HG03354 (cell line): ENCODE results near the gene PPM1H.
"Not testable (repeated sequence)": the region's sequence is repeated elsewhere in the genome, so short reads cannot be mapped to it uniquely, and the experiment has no call there.

Source experiments
- ATAC-seq: cut with Tn5 transposase; IDR thresholded peaks from one replicate; pipeline ENCODE4 v1.9.1; 2021; ENCODE audit warnings: mild to moderate bottlenecking; ENCODE audit not compliant: unreplicated experiment, poor library complexity, severe bottlenecking

Gene PPM1H

DNA sequence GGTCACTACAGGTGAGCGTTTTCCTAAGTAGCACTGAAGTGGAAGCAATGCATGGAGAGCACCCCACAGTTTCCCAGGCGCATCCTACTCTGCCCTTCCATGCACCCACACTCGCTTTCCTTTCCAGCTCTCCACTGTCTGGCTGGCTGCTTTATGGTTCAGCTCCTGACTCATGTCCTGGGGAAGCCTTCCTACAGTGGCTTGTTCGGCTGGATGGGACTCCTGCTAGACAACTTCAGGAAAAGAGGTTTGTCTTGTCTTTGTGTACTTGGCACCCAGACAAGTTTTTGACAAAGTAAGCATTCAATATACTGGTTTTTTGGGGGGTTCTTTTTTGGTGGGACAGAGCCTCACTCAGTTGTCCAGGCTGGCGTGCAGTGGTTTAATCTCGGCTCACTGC is 21.6 kb downstream of the PPM1H start:
- ATAC-seq: no peak

DNA sequence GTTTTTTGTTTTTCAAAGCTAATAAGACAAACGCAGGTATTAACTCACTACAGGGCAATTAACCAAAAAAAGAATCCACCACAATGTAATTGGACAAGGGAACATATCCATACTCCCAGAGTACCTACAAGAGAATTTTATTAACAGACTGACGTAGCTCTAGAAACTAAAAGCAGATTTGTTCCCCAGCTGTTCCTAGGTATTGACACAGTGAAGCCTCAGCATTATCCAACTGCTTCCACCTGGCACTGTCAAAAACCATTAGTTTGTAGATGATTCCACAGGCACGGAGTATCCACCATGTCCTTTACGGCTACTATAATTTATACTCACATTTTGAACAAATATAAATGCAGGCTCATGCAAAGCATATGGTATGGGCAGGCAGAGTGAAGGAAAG is 22.3 kb downstream of the PPM1H start:
- no peak for ATAC-seq

DNA sequence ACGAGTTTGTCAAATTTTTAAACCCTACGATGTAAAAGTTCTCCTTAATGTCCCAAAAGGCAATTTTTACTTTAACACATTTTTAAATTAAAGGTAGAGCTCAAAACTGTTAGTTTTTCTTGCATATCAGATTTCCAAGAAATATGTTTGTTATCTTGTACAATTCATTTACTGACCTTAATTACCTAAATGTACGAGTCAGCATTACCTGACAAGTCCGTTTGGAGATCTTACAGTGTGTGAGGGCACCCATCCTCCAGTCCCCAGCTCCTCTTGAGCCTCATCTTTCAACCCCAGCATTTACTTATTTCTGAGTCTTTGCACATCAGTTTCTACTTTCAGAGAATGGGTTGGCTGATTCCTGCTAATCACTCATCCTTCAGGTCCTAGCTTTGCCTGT is 23.7 kb downstream of the PPM1H start:
- no peak for ATAC-seq

DNA sequence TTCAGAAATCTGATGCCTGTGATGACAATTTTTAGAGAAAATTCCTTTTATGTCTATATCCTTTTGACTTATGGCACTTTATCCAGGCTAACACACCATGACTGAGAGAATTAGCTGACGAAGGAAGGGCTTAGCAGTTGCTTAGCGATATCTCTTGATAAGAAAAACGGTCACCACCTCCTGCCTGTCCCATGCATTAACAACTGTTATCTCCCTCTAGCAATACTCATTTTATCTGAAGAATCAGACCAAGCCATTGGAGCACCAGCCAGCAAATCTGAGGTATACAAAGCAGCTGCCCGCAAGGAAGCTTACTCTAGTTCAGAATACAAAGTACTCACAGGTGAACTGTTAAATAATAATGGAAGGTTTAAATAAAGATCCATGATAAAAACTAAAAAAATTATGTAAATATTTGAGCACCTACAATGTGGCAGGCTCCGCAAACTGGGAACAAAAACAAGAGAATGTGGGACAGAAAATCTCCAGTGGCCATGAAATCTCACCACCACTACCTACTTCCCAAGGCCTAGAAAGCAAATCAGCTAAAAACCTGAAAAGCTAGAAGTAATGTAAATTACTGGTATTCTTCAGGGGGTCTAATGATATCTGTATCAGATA is 24.3 kb downstream of the PPM1H start:
- no peak for ATAC-seq

DNA sequence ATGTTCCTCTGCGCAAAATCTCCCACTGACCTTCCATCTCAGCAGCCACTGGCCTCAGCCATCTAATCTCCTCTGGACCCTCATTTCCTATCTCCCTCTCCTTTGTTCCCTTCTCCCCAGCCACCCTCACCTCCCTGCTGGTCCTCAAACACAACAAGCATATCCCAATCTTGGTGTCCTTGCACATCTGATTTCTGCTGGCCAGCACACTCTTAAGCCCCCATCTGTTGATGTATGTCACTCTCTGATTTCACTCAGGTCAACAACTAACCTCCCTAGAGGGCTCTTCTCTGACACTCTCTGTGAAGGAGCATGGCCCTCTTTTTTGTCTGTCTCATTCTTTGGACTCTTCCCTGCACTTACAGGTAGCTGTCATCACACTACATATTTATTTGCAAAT is 25.6 kb downstream of the PPM1H start:
- no peak for ATAC-seq

DNA sequence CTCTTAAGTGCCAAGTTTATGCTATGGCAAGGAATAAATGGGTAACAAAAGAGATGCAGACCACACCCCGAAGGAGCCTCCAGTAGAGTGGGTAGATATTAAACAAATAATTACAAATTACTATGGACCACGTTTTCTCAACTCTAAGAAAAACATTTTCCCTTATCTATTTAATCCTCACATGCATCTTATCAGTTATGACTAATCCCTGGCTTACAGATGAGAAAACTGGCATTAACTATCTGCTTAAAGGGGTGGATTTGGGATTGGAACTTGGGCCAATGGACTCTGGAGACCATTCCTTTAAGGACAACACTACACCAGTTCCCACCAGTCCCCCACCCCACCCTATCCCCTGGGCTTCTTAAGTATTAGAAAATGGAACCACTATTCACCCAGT is 26.3 kb downstream of the PPM1H start:
- no peak for ATAC-seq

DNA sequence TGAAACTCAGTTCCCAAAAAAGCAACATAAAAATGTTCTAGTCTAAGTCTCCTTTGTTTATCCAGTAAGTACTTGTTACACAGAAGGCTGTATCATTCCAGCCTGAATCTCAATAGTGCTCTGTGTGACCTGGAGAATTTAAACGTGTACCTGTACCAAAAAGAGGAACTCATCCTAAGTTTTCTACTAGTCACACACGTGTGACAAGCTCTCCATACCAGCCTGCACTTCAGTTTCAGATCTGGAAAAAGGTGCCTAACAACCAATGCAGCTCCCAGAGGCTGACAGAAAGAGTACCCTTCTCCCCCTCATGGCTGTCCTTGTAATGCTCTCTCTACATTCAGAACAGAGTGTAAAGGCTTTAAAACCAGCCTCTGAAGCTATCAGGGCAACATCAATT is 27.4 kb downstream of the PPM1H start:
- ATAC-seq: no peak

DNA sequence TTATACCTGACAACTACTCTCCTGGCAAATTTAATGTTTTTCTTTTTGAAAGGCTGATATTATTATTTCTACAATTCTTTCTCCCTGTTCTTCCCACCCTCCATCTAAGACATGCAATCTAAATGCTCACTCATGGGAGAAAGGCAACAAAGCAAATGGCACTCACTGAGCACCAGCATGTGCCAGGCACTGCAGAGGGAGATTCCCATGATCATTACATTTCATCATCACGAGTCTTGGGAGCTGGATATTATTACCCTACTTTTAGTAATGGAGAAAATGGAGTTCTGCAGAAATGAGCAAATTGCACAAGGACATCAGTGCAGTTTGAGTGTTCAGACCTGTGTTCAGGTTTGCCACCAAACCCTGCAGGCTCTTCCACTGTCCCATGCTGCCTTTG is 27.9 kb downstream of the PPM1H start:
- ATAC-seq: no peak

DNA sequence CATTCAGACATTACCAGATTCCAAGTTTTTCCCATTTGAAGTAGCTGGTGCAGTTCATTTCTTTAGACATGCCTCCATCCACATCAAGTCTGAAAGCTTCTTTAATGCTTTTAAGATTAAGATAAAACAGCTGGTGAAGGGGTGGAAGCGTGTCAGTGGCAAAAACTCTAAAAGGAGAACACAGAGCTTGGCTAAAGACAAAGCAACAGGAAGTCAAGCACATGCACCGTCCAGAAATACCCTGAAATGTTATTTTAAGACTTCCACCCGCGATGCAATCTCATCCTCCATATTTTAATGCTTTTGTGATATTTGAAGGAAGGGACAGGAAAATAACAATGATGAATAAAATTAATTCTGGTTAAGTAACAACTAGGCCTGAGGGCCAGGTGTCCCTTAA is 31.8 kb downstream of the PPM1H start:
- no peak for ATAC-seq

DNA sequence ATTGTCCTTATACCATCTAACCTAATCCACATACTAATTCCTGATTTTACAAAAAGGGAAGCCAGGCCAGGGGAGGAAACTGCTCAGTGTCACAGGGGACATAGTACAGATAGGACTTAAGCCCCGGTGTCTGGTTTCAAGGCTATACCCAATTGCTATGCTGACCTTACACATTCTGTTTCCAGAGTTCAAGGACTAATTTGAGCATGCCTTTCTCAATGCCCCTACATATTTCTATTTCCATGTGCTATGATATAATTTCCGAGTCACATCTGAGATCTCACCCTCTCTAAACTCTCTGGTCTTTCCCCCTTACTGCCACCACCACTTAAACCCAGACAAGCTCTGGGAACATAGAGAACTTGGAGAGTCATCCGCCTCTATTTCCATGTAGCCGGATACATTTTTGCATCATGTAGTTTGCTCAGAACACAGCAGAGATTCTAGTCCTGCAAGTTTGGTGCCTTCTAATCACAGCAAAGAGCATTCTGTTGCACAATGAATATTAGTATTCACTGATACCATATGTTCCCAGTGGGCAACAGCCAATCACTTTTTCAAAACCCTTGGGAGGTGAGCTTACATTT is 34.2 kb downstream of the PPM1H start:
- no peak for ATAC-seq

DNA sequence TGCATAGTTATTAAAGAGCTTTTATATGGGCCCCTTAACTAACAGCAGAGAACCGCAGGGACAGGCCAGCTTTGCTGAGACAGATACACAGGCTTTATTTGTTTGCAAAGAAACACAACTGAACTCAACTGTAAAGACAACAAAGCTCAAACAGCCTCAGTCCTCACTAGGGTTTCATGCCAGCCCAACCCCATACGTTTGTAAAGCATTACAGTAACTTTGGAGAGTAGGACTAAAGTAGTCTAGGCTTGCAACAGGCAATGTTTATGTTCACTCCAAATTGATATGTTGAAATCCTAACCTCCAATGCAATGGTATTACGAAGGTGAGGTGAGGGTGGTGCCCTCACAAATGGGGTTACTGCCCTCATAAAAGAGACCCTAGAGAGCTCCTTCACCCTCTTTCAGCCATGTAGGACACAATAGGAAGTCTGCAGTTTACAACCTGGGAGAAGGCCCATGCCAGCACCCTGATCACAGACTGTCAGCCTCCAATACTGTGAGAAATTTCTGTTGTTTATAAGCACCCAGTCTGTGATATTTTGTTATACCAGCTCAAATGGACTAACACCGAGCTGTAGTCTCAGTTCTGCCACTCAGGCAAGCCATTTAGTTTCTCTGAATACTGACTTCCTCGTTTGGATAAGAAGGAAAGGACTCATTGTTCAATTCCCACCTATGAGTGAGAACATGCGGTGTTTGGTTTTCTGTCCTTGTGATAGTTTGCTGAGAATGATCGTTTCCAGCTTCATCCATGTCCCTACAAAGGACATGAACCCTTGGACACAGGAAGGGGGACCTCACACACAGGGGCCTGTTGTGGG is 35.2 kb downstream of the PPM1H start:
- ATAC-seq: no peak

DNA sequence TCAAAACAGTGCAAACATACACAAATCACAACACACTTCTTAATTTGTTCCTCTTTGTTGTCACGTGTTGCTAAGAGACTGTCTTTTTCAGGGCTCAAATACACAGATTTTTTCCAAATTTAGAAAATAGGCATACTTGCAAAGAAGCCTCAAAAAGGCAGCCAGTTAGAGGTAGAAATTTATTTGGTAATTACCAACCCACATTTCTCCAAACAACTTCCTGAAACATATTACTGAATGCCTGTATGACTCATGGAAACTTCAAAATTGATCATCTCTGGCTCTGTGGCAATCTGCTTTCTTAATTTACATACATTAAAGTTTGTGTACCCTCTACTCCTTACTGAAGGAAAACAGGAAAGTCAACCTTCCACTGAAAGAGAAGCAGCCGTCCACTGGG is 36.4 kb downstream of the PPM1H start:
- ATAC-seq: no peak

DNA sequence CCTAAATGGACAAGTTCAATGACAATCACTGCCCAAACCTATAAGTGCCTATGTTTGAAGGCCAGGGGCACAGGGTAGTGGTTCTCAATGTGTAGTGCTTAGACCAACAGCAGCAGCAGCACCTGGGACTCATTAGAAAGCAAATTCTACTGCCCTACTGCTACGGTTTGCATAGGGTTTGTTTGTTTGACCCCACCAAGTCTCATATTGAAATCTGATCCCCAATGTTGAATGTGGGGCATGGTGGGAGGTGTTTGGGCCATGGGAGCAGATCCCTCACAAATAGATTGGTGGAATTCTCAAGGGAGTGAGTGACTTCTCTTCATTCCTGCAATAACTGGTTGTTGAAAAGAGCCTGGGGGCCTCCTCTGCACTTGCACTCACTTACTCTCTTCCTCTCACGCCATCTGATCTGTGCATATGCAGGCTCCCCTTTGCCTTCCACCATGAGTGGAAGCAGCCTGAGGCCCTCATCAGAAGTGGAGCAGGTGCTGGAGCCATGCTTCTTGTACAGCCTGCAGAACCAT is 39.5 kb downstream of the PPM1H start:
- no peak for ATAC-seq

DNA sequence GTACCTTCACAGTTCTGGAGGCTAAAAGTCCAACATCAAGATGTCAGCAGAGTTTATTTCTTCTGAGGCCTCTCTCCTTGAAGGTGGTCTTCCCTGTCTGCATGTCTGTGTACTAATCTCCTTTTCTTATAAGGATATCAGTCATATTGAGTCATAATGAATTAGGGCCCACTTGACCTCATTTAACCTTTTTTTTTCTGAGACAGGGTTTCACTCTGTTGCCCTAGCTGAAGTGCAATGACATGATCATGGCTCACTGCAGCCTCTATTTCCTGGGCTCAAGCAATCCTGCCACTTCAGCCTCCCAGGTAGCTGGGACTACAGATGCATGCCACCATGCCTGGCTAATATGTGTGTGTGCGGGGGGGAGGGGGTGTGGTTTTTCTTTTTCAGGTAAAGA is 41.7 kb downstream of the PPM1H start:
- ATAC-seq: no peak

DNA sequence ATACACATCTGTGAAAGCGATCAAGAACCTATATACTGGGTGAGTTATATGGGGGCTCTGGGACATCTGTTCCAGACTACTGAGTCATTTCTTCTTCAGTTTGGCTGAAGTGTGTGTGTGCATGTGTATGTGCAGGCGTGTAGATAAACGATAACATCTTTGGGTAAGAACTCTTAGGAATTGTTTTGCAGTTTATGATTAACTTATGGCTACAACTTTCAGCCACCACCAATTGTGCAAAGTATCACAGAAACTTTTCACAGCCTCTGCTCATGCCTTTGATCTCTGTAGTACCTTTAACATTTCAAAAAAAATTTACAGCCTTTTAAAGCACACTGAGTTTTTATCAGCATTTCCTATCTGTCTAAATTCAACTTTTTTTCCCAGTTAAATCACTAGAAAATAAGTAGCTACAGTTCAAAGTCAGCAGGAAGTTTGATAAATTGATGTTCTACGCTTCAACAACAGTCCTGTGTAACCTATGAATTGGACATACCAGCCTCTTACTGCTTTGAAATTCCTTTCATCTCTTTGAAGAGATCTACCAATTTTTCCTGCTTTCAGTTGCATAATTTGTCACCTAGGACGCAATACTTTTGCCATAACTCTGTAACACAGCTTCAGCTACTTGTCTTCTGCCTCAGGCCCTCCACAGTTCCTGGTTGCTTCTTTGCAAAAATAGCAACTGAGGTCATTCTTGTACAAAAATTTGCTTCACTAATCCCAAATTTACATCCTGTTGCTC is 43.0 kb downstream of the PPM1H start:
- no peak for ATAC-seq

DNA sequence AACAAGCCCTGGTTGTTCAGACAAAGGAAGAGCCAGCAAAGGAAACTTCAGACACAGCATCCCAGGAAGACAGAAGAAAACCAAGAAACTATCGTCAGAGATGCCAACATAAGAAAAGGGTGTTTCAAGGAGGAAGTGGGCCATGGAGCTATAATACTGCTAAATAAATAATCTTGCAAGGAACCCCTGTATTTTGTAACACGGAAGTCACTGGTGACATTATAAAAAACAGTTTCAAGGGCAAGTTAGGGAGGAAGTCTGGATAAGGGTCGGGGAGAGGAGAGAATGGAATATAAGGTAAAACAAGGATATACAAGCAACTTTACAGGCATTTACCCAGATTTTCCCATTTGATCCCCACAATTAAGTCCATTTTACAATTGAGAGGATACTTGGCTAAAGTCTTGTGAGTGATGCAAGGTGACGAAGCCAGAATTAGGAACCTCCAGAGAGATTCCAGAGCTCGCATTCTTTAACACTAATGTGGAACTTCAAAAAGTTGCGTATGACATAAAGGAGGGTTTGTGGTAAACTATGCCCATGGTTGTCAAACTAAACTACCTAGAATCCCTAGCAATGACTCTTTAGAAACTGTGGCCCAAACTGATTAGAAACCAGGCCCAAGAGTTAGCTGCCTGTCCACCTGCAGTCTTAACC is 46.4 kb downstream of the PPM1H start:
- ATAC-seq: no peak

DNA sequence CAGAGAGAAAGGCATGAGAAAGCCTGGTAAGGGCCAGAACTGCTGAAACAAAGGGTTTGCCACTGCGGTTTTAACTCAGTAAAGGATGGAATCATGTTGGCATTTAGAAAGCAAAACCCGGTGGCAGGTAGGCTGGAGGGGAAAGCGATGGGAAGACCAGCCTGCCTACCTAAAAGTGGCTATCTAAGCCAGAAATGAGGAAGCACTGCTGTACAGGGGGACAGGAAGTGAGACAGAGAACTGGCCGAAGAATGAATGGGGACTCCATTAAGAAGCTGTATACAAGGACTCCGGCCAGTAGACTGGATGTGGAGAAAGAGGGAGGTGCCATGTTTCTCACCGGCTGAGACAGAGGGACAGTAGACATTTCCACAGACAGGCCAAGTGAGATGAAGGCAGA is 48.2 kb downstream of the PPM1H start:
- ATAC-seq: no peak

DNA sequence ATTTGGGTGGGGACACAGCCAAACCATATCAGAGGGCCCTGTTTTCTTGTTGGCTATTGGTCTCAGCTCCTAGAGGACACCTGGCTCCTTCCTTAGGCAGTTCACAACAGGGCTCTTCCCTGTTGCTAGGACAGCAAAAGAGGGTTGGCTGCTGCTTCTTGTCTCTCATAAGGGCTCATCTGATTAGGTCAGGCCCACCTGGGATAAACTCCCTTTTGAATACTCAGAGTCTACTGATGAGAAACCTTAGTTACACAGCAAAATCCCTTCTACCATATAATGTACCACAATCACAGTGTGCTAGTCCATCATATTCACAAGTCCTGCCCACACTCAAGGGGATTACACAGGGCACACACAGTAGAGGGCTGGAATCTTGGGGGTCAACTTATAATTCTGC is 49.7 kb downstream of the PPM1H start:
- no peak for ATAC-seq

DNA sequence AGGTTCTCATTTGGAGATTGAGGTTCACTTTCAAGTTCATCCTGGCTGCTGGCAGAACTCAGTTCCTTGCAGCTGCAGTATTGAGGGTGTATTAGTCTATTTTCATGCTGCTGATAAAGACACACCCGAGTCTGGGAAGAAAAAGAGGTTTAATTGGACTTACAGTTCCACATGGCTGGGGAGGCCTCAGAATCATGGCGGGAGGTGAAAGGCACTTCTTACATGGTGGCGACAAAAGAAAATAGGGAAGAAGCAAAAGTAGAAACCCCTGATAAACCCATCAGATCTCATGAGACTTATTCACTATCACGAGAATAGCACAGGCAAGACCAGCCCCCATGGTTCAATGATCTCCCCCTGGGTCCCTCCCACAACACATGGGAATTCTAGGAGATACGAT is 50.1 kb downstream of the PPM1H start:
- not testable (repeated sequence) for ATAC-seq

DNA sequence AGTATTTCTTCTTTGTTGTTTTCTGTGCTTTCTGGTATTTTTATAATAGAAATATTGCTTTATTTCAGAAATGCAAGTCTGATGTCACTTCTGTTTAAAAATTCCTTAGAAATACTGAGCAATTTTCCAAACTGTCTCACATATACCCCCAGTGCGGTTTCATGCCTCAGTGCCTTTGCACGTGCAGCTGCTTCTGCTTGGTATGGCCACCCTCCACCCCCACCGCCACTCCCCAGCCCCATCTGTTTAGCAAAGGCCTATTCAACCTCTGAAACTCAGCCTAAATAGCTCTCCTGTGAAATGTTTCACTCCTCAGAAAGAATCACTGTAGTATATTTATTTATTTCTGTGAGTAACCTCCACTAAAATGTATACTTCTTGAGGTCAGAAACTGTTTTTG is 52.3 kb downstream of the PPM1H start:
- no peak for ATAC-seq
